Activated CD4-positive, alpha-beta T cell treated with anti-CD3 and anti-CD28 coated beads, Interleukin-10, Interleukin-2, amounts not matched to agents 100 ng/mL and 50 ng/mL, durations not matched to agents 16 hours and 8 hours (primary cell): Measurements from ENCODE around the gene RAB14.
"Not testable (repeated sequence)": the region's sequence is repeated elsewhere in the genome, so short reads cannot be mapped to it uniquely, and the experiment has no call there.

Source experiments
- DNase-seq: peaks from one replicate; pipeline ENCODE4 v3.0.0-alpha.2; 2020

Gene RAB14

DNA sequence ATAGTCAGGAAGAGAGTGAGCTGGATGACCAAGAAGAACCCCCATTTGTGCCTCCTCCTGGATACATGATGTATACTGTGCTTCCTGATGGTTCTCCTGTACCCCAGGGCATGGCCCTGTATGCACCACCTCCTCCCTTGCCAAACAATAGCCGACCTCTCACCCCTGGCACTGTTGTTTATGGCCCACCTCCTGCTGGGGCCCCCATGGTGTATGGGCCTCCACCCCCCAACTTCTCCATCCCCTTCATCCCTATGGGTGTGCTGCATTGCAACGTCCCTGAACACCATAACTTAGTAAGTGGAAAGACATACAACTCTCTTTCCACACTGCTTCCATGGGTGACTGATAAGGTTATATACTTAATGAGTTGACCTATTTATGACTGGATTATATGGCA lies 51.5 kb downstream of the RAB14 start:
- no peak for DNase-seq

DNA sequence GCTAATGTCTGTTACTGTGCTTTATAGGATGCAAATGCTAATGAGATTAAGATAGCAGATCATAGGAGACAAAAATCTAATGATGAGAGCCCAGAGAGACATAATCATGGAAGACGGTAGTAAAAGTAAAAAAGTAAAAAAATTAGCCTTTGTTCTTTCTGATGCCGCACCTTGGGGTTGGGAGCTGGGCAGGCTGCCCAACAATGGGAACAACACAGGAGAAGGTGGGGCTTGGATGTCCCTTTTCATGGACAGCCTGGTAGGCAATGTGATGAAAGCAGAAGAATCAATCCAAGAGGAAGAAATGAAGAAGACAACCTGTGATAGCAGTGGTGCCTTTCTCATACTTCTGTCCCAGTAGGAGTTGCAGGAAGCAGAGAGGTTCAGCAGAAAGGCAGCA lies 57.2 kb downstream of the RAB14 start:
- no peak for DNase-seq

DNA sequence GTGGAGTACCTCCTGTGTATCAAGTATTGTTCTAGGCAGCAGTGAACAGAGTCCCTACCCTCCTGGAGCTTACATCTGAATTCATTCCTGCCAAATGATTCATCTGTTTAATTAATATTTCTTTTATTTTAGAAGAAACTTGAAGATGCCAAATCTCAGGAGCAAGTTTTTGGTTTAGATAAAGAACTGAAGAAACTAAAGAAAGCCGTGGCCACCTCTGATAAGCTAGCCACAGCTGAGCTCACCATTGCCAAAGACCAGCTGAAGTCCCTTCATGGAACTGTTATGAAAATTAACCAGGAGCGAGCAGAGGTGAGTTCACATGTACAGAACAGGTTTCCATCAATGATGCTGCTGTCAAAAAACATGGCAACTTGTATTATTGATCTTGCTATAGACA lies 57.9 kb downstream of the RAB14 start:
- no peak for DNase-seq

DNA sequence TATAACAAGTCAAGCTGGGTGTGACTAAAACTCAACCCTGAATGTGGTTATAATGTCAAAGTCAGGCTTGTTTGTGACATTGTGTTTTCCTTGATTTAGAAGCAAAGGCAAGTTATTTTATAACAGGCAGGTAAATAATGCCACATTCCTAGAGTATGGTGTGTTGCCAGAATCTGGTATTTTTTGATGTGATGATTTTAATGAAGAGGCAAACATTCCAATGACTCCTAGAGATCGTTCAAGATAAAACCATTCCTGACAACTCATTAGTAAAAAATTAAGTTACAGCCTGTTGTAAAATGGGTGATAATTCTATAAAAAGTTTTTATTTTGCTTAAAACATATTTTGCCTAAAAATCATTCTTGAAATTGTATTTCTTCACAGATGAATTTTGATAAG lies 60.0 kb downstream of the RAB14 start:
- DNase-seq: no peak

DNA sequence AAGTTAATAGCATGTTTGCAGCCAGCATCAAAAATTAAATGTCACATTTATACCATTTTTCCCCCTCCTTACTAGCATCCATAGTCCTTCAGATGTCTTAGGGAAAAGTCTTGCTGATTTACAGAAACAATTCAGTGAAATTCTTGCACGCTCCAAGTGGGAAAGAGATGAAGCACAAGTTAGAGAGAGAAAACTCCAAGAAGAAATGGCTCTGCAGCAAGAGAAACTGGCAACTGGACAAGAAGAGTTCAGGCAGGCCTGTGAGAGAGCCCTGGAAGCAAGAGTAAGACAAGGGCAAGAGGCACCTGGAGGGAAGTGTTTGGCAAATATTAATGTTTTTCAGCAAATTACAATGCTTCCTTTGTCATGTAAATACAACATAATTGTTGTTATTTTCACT lies 60.4 kb downstream of the RAB14 start:
- DNase-seq: no peak

DNA sequence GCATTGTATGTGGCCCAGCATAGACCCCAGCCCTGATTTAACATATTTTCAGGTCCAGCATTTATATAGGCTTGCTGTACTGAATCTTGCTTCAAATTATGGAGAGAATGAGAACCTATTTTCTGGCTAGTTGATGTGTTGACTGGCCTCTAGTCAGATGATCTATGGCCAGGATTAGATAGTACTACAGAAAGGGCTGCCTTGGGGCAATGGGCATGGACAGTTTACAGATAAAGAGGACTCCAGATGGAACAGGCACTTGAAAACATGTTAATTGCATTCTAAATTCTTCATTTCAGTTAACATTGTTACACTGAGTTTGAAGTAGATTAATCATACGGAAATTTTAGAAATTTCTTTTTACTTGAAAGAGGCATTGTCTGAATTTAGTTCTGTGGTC lies 61.5 kb downstream of the RAB14 start:
- no peak for DNase-seq

DNA sequence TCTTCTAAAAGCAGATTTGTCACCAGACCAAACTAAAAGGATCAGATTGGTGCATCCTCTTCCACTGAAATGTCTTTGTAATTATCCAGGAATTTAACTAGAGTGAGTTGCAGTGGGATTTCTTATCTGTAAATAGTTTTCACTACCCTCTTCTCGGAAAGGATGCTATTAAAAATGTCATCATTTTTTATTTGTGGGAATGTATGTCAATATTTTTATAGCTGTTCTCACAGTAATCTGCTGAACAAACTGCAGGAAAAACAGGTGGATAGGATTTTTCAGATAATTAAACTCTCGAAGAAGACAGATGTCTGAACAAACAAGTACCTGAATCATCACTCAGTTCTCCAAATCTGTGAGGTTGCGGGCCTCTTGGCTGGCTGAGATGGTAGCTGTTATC lies 62.7 kb downstream of the RAB14 start:
- DNase-seq: no peak

DNA sequence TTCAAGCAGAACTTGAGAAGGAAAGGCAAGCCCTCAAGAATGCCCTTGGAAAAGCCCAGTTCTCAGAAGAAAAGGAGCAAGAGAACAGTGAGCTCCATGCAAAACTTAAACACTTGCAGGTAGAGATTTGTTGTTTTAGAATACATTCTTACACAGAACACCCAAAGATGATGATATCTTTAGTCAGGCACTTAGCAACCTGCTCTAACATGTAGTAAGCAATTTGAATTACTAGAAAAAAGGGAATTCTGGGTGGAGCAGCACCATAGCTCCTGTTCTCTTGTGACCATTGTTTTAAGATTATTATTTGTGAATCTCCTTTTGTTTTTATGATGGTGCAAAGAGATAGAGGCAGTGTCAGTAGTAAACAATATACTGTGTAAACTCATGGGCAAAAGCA lies 63.1 kb downstream of the RAB14 start:
- no peak for DNase-seq

DNA sequence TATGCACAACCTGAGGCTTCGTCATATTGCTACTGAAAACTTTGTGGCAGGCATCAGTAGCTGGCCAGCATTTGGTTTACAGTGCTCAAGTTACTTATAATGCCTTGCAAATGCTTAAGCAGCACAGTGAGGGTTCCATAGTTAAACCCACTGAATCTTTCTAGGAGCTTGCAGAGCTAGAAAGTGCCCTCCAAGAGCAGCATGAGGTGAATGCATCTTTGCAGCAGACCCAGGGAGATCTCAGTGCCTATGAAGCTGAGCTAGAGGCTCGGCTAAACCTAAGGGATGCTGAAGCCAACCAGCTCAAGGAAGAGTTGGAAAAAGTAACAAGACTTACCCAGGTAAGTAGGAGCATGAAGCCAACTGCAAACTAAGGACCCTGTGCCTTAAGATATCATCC lies 66.0 kb downstream of the RAB14 start:
- DNase-seq: no peak

DNA sequence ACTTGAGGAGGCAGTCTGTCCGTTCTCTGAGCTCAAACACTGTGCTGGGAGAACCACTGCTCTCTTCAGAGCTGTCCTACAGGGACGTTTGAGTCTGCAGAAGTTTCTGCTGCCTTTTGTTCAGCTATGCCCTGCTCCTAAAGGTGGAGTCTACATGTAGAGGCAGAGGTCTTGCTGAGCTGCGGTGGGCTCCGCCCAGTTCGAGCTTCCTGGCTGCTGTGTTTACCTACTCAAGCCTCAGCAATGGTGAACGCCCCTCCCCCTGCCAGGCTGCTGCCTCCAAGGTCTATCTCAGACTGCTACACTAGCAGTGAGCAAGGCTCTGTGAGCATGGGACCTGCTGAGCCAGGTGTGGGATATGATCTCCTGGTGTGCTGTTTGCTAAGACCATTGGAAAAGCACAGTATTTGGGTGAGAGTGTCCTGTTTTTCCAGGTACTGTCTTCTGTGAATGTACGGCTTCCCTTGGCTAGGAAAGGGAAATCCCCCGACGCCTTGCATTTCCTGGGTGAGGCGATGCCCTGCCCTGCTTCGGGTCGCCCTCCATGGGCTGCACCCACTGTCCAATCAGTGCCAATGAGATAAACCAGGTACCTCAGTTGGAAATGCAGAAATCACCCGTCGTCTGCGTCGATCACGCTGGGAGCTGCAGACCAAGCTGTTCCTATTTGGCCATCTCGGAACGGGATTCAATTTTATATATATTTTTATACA lies 68.4 kb downstream of the RAB14 start:
- peak; percentile 64 for DNase-seq

DNA sequence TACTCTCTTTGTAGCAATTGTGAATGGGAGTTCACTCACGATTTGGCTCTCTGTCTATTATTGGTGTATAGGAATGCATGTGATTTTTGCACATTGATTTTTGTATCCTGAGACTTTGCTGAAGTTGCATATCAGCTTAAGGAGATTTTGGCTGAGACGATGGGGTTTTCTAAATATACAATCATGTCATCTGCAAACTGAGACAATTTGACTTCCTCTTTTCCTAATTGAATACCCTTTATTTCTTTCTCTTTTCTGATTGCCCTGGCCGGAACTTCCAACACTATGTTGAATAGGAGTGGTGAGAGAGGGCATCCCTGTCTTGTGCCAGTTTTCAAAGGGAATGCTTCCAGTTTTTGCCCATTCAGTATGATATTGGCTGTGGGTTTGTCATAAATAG lies 72.3 kb downstream of the RAB14 start:
- not testable (repeated sequence) for DNase-seq
